Activated CD4-positive, alpha-beta memory T cell treated with anti-CD3 and anti-CD28 coated beads, Interleukin-2, amount 10 ng/mL, durations not matched to agents 7 days and 5 days (primary cell): ENCODE data around the gene BLID. TPM values are rescaled to one million over a fixed set of nuclear protein-coding genes. Genes with fewer than 3 reads are reported as not detected.

Experiments used
- CTCF ChIA-PET: fragments of 350-600 bp; sonication (Branson Sonifier 250); formaldehyde crosslinking; loops from one replicate; lab custom pipeline; 2021; ENCODE audit warnings: antibody characterized with exemption, inconsistent platforms; lab: Charles Lee
- POLR2A ChIA-PET: fragments of 350-600 bp; sonication (Branson Sonifier 250); formaldehyde crosslinking; loops from one replicate; lab custom pipeline; 2021; ENCODE audit warnings: antibody characterized with exemption; lab: Charles Lee
- DNase-seq: peaks from one replicate; pipeline ENCODE4 v3.0.0-alpha.2; 2020
- H3K27ac Mint-ChIP-seq: one replicate; pipeline ENCODE4 v1.8.0; 2021; ENCODE audit warnings: mild to moderate bottlenecking, mixed read lengths
- H3K27me3 Mint-ChIP-seq: one replicate; pipeline ENCODE4 v1.8.0; 2021; ENCODE audit warnings: mixed read lengths
- H3K36me3 Mint-ChIP-seq: one replicate; pipeline ENCODE4 v1.8.0; 2021; ENCODE audit warnings: low read depth, mixed read lengths
- H3K4me1 Mint-ChIP-seq: one replicate; pipeline ENCODE4 v1.8.0; 2021; ENCODE audit warnings: mixed read lengths
- H3K4me3 Mint-ChIP-seq: one replicate; pipeline ENCODE4 v1.8.0; 2021; ENCODE audit warnings: mild to moderate bottlenecking, mixed read lengths
- H3K9me3 Mint-ChIP-seq: one replicate; pipeline ENCODE4 v1.8.0; 2021; ENCODE audit warnings: mixed read lengths
- total RNA-seq, 2 experiments: library from RNA; stranded (reverse); gene quantifications; one replicate each; pipeline ENCODE4 v1.2.3, GENCODE V29; 2021

Gene BLID
- total RNA-seq, 2 experiments from 2014 or later, result not detected

- H3K4me1 Mint-ChIP-seq, result no peaks in the 10 kb centered on the region
- no peaks in the 10 kb centered on the region for H3K27me3 Mint-ChIP-seq
- DNase-seq, result no peak
- no peak overlapping the region for H3K27ac Mint-ChIP-seq
- H3K36me3 Mint-ChIP-seq, result no peaks in the 10 kb centered on the region
- no peak overlapping the region for H3K4me3 Mint-ChIP-seq
- H3K9me3 Mint-ChIP-seq, result peaks cover 4% of the 10 kb centered on the region
- POLR2A ChIA-PET, result no interaction called here
- CTCF ChIA-PET, result no interaction called here
Measured at GRCh38 chr11:122127020-122127419, 11.0 kb upstream of the BLID start.

DNA sequence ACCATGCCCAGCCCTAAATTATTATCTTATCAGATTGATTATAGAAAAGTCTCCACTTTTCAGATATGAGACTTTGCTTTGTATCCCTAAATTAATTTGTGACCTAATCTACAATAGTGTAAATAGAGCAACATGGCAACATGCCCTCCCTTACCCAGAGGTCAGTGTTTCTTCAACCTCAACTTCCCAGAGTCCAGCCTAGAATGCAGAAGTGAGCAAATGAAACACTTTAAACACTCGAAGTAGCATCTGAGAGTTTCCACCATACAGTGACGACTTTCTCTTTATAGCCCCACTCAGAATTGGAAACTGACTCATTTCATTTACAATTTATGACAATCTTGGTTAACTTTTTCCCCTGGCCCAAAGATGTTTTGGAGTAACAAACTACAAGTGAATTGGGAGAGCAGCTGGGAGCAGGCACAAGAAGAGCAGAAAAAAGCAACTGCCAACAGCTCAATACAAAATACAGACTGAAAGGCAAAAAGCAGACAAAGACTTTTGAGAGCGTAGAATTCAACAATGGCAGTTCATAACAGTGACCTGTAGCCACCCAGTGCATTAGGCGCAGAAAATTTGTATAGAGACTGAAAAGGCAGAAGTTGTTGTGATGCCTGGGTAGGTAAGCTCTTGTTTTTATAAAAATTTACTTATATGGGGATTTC is 10.1 kb upstream of the BLID start:
- H3K27me3 Mint-ChIP-seq, result no peaks in the 10 kb centered on the region
- ChIA-PET POLR2A (no interaction called here), CTCF (no interaction called here)
- DNase-seq, result no peak
- H3K36me3 Mint-ChIP-seq, result no peaks in the 10 kb centered on the region
- no peaks in the 10 kb centered on the region for H3K4me1 Mint-ChIP-seq
- no peak overlapping the region for H3K4me3 Mint-ChIP-seq
- no peak overlapping the region for H3K27ac Mint-ChIP-seq
- H3K9me3 Mint-ChIP-seq, result peaks cover 4% of the 10 kb centered on the region

DNA sequence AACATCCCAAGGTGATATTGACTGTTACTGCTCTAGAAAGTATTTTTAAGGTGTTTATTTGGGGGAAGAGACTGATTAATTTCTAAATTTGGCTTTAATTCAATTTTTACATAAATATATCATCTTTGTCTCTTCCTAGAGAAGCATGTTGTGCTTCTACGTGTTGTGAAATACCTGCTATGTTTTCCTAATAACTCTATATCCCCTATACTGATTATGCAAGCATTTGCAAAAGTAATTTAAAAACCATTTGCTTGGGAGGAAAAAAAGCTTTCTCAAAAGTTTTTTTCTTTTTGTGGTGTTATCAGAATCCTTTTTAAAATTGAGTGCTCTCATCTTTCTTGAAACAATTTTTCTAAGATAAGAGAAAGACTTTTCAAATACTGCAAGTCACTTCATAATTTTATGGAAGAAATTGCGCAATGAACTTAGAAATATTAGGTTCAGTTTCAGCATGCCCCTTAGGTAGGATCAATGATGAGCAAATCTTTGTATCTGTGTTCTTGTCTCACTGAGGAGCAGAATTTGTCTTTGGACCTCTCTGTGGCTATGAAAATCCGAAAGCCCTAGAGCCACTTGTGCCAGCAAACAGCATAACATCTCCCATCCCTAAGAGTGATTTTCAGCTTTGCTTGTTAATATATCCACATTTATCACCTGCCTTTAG is 7.4 kb upstream of the BLID start:
- CTCF ChIA-PET, result no interaction called here
- Mint-ChIP-seq H3K36me3 (no peaks in the 10 kb centered on the region), H3K4me1 (no peaks in the 10 kb centered on the region), H3K27me3 (no peaks in the 10 kb centered on the region), H3K4me3 (no peak overlapping the region), H3K9me3 (peaks cover 4% of the 10 kb centered on the region), H3K27ac (no peak overlapping the region)
- POLR2A ChIA-PET, result no interaction called here
- no peak for DNase-seq

- POLR2A ChIA-PET, result no interaction called here
- Mint-ChIP-seq H3K9me3 (no peaks in the 10 kb centered on the region), H3K4me1 (no peaks in the 10 kb centered on the region), H3K4me3 (no peak overlapping the region), H3K27ac (no peak overlapping the region), H3K36me3 (no peaks in the 10 kb centered on the region), H3K27me3 (no peaks in the 10 kb centered on the region)
- CTCF ChIA-PET, result no interaction called here
- no peak for DNase-seq
Measured at GRCh38 chr11:122122179-122122578, 6.2 kb upstream of the BLID start.

GRCh38 chr11:122120096-122120495 is 4.1 kb upstream of the BLID start:
- Mint-ChIP-seq H3K27me3 (no peaks in the 10 kb centered on the region), H3K4me3 (no peak overlapping the region), H3K4me1 (no peaks in the 10 kb centered on the region), H3K36me3 (no peaks in the 10 kb centered on the region), H3K9me3 (no peaks in the 10 kb centered on the region), H3K27ac (no peak overlapping the region)
- CTCF ChIA-PET, result no interaction called here
- DNase-seq, result no peak
- POLR2A ChIA-PET, result no interaction called here

- Mint-ChIP-seq H3K27me3 (no peaks in the 10 kb centered on the region), H3K9me3 (no peaks in the 10 kb centered on the region), H3K36me3 (no peaks in the 10 kb centered on the region), H3K4me3 (no peak overlapping the region), H3K4me1 (no peaks in the 10 kb centered on the region), H3K27ac (no peak overlapping the region)
- POLR2A ChIA-PET, result no interaction called here
- no peak for DNase-seq
- CTCF ChIA-PET, result no interaction called here
Measured at GRCh38 chr11:122116591-122116990, 576 bp upstream of the BLID start.

DNA sequence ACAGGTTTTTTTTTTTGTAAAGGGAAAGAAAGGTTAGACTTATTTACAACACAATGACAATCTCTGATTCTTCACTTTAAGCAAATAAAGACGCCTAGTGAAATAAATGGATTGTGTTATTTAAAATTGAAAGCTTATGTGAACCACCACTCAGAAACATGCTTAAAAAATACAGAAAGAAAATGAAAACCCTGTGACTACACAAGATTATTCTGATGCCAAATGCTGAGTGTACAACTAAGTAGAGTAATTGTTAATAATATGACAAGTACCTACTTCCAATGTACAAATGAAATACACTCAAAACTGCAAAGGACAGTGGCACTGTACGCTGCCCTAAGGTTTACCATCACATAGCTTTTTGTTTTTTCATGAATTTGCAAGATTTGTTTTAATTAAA is 1.0 kb downstream of the BLID start:
- H3K27me3 Mint-ChIP-seq, result no peaks in the 10 kb centered on the region
- POLR2A ChIA-PET, result no interaction called here
- DNase-seq, result no peak
- no peaks in the 10 kb centered on the region for H3K9me3 Mint-ChIP-seq
- H3K36me3 Mint-ChIP-seq, result no peaks in the 10 kb centered on the region
- CTCF ChIA-PET, result no interaction called here
- no peak overlapping the region for H3K4me3 Mint-ChIP-seq
- no peak overlapping the region for H3K27ac Mint-ChIP-seq
- no peaks in the 10 kb centered on the region for H3K4me1 Mint-ChIP-seq

DNA sequence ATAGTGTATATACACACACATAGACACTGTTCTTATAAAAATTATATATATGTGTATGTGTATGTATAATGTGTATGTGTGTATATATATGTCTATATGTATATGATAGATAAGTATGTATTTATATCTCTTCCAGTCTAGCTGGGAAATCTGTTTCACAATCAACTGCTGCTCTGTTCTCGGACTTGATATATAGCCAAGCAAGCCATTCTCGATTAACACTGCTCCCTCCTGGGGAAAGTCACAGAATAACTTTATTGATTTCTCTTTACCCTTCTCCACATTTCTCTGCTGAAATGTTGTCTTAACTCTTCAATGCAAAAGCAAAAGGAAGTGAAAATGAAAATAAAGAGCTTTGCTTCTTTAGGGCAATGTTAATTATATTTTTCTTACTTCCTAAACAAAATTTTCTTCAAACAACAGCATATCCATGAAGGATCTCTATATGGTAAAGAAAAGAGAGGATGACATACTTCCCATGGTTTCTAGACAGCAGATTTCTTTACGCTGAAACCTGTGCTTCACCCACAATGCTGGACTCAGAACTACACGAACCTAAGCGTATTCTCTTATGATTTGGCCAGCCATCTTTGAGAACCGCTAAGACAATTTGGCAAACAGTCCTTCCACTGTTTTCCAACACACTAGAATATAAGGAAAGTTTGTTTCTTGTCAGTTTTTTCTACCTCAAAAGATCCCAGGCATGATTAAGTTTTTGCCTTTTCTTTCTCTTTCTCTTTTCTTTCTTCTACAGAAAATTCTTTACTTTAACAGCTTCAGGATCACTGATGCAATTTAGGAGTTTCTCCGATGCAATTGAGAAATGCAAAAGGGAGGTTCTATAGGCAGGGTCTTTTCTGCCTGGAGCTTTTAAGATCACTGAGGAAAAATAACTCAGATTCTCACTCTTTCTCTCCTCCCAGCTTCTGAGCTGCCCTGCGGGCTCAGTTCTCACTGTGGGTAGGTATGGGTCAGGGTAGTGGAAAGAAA is 1.9 kb downstream of the BLID start:
- Mint-ChIP-seq H3K4me1 (no peaks in the 10 kb centered on the region), H3K27ac (no peak overlapping the region), H3K36me3 (no peaks in the 10 kb centered on the region), H3K27me3 (no peaks in the 10 kb centered on the region), H3K4me3 (no peak overlapping the region), H3K9me3 (no peaks in the 10 kb centered on the region)
- ChIA-PET CTCF (no interaction called here), POLR2A (no interaction called here)
- DNase-seq, result no peak

- no peaks in the 10 kb centered on the region for H3K36me3 Mint-ChIP-seq
- no peaks in the 10 kb centered on the region for H3K27me3 Mint-ChIP-seq
- no peak overlapping the region for H3K27ac Mint-ChIP-seq
- CTCF ChIA-PET, result no interaction called here
- H3K4me1 Mint-ChIP-seq, result no peaks in the 10 kb centered on the region
- H3K4me3 Mint-ChIP-seq, result no peak overlapping the region
- no peak for DNase-seq
- POLR2A ChIA-PET, result no interaction called here
- no peaks in the 10 kb centered on the region for H3K9me3 Mint-ChIP-seq
Measured at GRCh38 chr11:122112470-122113365, 3.3 kb downstream of the BLID start.

DNA sequence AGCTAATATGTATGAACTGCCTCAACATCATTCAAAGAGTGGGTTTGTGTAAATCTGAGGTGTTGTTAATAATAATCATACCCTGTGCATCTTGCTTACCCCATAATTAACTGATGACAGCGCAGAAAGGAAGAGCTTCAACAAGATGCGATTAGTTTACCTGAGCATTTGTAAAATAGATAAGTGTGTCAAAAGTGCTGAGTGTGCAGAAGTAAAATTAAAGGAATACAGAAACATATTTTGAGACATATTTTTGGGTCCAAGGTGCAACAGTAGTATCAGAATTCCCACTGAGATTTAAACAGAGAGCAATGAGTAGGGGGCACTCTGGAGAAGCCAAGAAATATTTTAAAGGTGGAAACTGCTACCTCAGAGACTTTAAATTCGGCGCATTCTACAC is 6.1 kb downstream of the BLID start:
- Mint-ChIP-seq H3K36me3 (no peaks in the 10 kb centered on the region), H3K9me3 (no peaks in the 10 kb centered on the region)

DNA sequence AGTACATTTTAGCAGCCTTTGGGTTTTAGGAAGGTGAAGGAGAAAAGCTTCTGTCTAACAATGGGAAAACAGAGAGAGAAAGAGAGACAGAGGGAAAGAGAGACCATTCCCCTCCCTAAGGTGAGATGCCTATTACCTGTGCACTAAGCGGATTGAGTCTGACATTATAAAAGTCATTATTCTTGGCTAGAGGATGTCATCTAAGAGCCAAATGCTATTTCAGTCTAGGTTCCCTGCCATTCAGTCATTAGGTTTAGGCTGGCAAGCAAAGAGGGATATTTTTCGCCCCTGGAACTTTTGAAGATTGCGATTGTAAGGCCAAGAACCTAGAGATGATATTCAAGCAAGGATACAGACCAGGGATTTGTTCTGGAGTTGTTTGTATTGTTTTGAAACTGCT is 7.2 kb downstream of the BLID start:
- ChIA-PET POLR2A (no interaction called here), CTCF (interaction anchor here (0.7 kb wide), 1 partner anchor 66 kb away, joined by 3 read pairs; no protein-coding TSS in a partner anchor)
- no peak overlapping the region for H3K4me3 Mint-ChIP-seq
- no peaks in the 10 kb centered on the region for H3K36me3 Mint-ChIP-seq
- H3K4me1 Mint-ChIP-seq, result no peaks in the 10 kb centered on the region
- no peak overlapping the region for H3K27ac Mint-ChIP-seq
- H3K27me3 Mint-ChIP-seq, result no peaks in the 10 kb centered on the region
- H3K9me3 Mint-ChIP-seq, result no peaks in the 10 kb centered on the region
- DNase-seq, result no peak

More for the DNA sequence above, 6.1 kb downstream of the BLID start:
- no peaks in the 10 kb centered on the region for H3K4me1 Mint-ChIP-seq
- ChIA-PET CTCF (no interaction called here), POLR2A (no interaction called here)
- H3K27me3 Mint-ChIP-seq, result no peaks in the 10 kb centered on the region
- DNase-seq, result no peak
- no peak overlapping the region for H3K27ac Mint-ChIP-seq
- H3K4me3 Mint-ChIP-seq, result no peak overlapping the region

- no peaks in the 10 kb centered on the region for H3K27me3 Mint-ChIP-seq
- no peaks in the 10 kb centered on the region for H3K9me3 Mint-ChIP-seq
- no peak overlapping the region for H3K27ac Mint-ChIP-seq
- ChIA-PET CTCF (interaction anchor here (0.7 kb wide), 1 partner anchor 66 kb away, joined by 3 read pairs; no protein-coding TSS in a partner anchor), POLR2A (no interaction called here)
- no peak overlapping the region for H3K4me3 Mint-ChIP-seq
- no peak for DNase-seq
- H3K36me3 Mint-ChIP-seq, result no peaks in the 10 kb centered on the region
- no peaks in the 10 kb centered on the region for H3K4me1 Mint-ChIP-seq
Measured at GRCh38 chr11:122108192-122108799, 7.7 kb downstream of the BLID start.
